Germinal center (tissue), 1 donor: ENCODE data around the gene LTA.

ENCODE experiments used
- DNase-seq: peaks from one replicate; pipeline ENCODE4 v3.0.0; 2012; ENCODE audit warnings: mixed read lengths, low spot score

LTA gene

GRCh38 chr6:31569861-31570536, 2.1 kb upstream of the LTA start:
- no peak for DNase-seq

- no peak for DNase-seq
Observed at GRCh38 chr6:31573239-31574105, 1.4 kb downstream of the LTA start.

GRCh38 chr6:31574106-31575061, 2.3 kb downstream of the LTA start:
- no peak for DNase-seq

- peak; percentile 79 for DNase-seq
Observed at GRCh38 chr6:31575335-31575901, 3.3 kb downstream of the LTA start, which contains the start of gene TNF. Gene TNF, plus strand, starts transcription at chr6:31575565. Its CDS starts 177 bp downstream, at chr6:31575742.

GRCh38 chr6:31575952-31576685, 4.0 kb downstream of the LTA start:
- no peak for DNase-seq

GRCh38 chr6:31576897-31577578, 4.9 kb downstream of the LTA start:
- DNase-seq = no peak

GRCh38 chr6:31577579-31577966, 5.5 kb downstream of the LTA start:
- DNase-seq = no peak

GRCh38 chr6:31578184-31579118, 6.4 kb downstream of the LTA start:
- DNase-seq = no peak

- DNase-seq = no peak
Observed at GRCh38 chr6:31579119-31579505, 7.0 kb downstream of the LTA start.

- DNase-seq = no peak
Observed at GRCh38 chr6:31579546-31580437, 7.7 kb downstream of the LTA start.

- DNase-seq = no peak
Observed at GRCh38 chr6:31580438-31580740, 8.3 kb downstream of the LTA start.

- DNase-seq = peak; percentile 85
Observed at GRCh38 chr6:31580807-31581433, 8.8 kb downstream of the LTA start.

GRCh38 chr6:31581434-31582229, 9.5 kb downstream of the LTA start:
- no peak for DNase-seq

GRCh38 chr6:31582230-31582643, 10.1 kb downstream of the LTA start, which contains the start of gene LTB:
Gene LTB, minus strand, starts transcription at chr6:31582424. Its CDS starts 7 bp downstream, at chr6:31582417.
- DNase-seq = no peak

GRCh38 chr6:31585491-31585890, 13.4 kb downstream of the LTA start:
- DNase-seq = no peak

GRCh38 chr6:31586008-31586407, 13.9 kb downstream of the LTA start, which contains the start of gene LST1:
Gene LST1, plus strand, starts transcription at chr6:31586277. Its CDS starts 1,023 bp downstream, at chr6:31587300.
- DNase-seq = no peak
